Neural cell (in vitro differentiated cells): Measurements from ENCODE around the gene ZNF618. TPM values are rescaled to one million over a fixed set of nuclear protein-coding genes. Genes with fewer than 3 reads are reported as not detected.
A peak's percentile ranks its signal among the peaks of the same experiment; 100 is the strongest.

ENCODE experiments used
- H2AFZ ChIP-seq: fragments of 200-600, 300-800 bp; sonication (generic), shearing (Covaris generic); 2 replicates; pipeline ENCODE4 v1.6.0; 2014; ENCODE audit warnings: low read depth, mild to moderate bottlenecking, antibody characterized with exemption, low read length, moderate library complexity
- H3F3A ChIP-seq: fragments of 200-600 bp; shearing (Covaris generic); 2 replicates; pipeline ENCODE4 v1.6.1; 2016; ENCODE audit warnings: mild to moderate bottlenecking, moderate library complexity, mixed read lengths, antibody characterized with exemption, low read length; ENCODE audit not compliant: insufficient read depth, poor library complexity, severe bottlenecking
- H3K27ac ChIP-seq: fragments of 200-600, 300-800 bp; sonication (generic), shearing (Covaris generic); 2 replicates; pipeline ENCODE4 v1.5.1; 2014; ENCODE audit warnings: mild to moderate bottlenecking, low read length, moderate library complexity
- H3K27me3 ChIP-seq: fragments of 300-800, 200-600 bp; sonication (generic), shearing (Covaris generic); 2 replicates; pipeline ENCODE4 v1.6.0; 2014; ENCODE audit warnings: mild to moderate bottlenecking, low read depth, low read length, moderate library complexity; ENCODE audit not compliant: insufficient read depth
- H3K36me3 ChIP-seq: fragments of 300-800, 200-600 bp; sonication (generic), shearing (Covaris generic); 2 replicates; pipeline ENCODE4 v1.5.1; 2014; ENCODE audit warnings: mild to moderate bottlenecking, antibody characterized with exemption, low read length, moderate library complexity; ENCODE audit not compliant: insufficient read depth
- H3K4me2 ChIP-seq: fragments of 300-800, 200-600 bp; sonication (generic), shearing (Covaris generic); 2 replicates; pipeline ENCODE4 v1.6.0; 2014; ENCODE audit warnings: mild to moderate bottlenecking, low read length
- H3K4me3 ChIP-seq: fragments of 300-800, 200-600 bp; sonication (generic), shearing (Covaris generic); 2 replicates; pipeline ENCODE4 v1.5.1; 2014; ENCODE audit warnings: mild to moderate bottlenecking, low read length, moderate library complexity
- H3K79me2 ChIP-seq: fragments of 200-600 bp; shearing (Covaris generic); replicated peaks from 2 replicates; pipeline ENCODE4 v1.6.0; 2014; ENCODE audit warnings: mild to moderate bottlenecking, low read length, moderate library complexity; ENCODE audit not compliant: insufficient read depth
- H3K9ac ChIP-seq: fragments of 300-800, 200-600 bp; sonication (generic), shearing (Covaris generic); 2 replicates; pipeline ENCODE4 v1.6.1; 2016; ENCODE audit warnings: mild to moderate bottlenecking, low read length, mixed read lengths
- H3K9me2 ChIP-seq: fragments of 200-600 bp; shearing (Covaris generic); 2 replicates; pipeline ENCODE4 v1.6.1; 2016; ENCODE audit warnings: mild to moderate bottlenecking, low read length, mixed read lengths; ENCODE audit not compliant: insufficient read depth
- H3K9me3 ChIP-seq: fragments of 200-600, 300-800 bp; sonication (generic), shearing (Covaris generic); 2 replicates; pipeline ENCODE4 v1.6.1; 2016; ENCODE audit warnings: mild to moderate bottlenecking, mixed run types, low read length, moderate library complexity, mixed read lengths
- H4K20me1 ChIP-seq: fragments of 200-600 bp; shearing (Covaris generic); 2 replicates; pipeline ENCODE4 v1.6.1; 2016; ENCODE audit warnings: mild to moderate bottlenecking, mixed run types; ENCODE audit not compliant: insufficient read depth
- EP300 ChIP-seq: fragments of 450-650 bp; conservative IDR thresholded peaks from 2 replicates; pipeline ENCODE4 v1.6.1; 2014; ENCODE audit warnings: antibody characterized with exemption, mild to moderate bottlenecking, moderate library complexity; ENCODE audit not compliant: poor library complexity, severe bottlenecking
- EZH2 ChIP-seq: fragments of 200-600, 300-800 bp; shearing (Covaris generic), sonication (generic); IDR thresholded peaks from 2 replicates; pipeline ENCODE4 v1.6.1; 2014; ENCODE audit warnings: antibody characterized with exemption, low read length, borderline replicate concordance, mild to moderate bottlenecking; ENCODE audit not compliant: insufficient read depth, poor library complexity, severe bottlenecking
- MXI1 ChIP-seq: fragments of 450-650 bp; conservative IDR thresholded peaks from 2 replicates; pipeline ENCODE4 v1.6.1; 2014; ENCODE audit warnings: antibody characterized with exemption, mild to moderate bottlenecking; ENCODE audit not compliant: poor library complexity, severe bottlenecking
- POLR2AphosphoS5 ChIP-seq: IDR thresholded peaks from 2 replicates; pipeline ENCODE4 v1.6.1; 2012
- RAD21 ChIP-seq: fragments of 450-650 bp; conservative IDR thresholded peaks from 2 replicates; pipeline ENCODE4 v1.6.1; 2014; ENCODE audit warnings: antibody characterized with exemption, mild to moderate bottlenecking, moderate library complexity
- SMC3 ChIP-seq: fragments of 450-650 bp; conservative IDR thresholded peaks from 2 replicates; pipeline ENCODE4 v1.6.1; 2014; ENCODE audit warnings: antibody characterized with exemption, mild to moderate bottlenecking, moderate library complexity; ENCODE audit not compliant: poor library complexity
- TAF1 ChIP-seq: IDR thresholded peaks from 2 replicates; pipeline ENCODE4 v1.6.1; 2012; ENCODE audit warnings: low read depth
- polyA minus RNA-seq: library from RNA; depleted of rRNA, polyadenylated mRNA; stranded (reverse); fragments of >200 nt; gene quantifications from 2 replicates; pipeline ENCODE4 v1.2.3, GENCODE V29; 2014
- polyA plus RNA-seq: library from polyadenylated mRNA; depleted of rRNA; stranded (reverse); fragments of >200 nt; gene quantifications from 2 replicates; pipeline ENCODE4 v1.2.3, GENCODE V29; 2014
- TF ChIP-seq, protein P1 (sequence below): IDR thresholded peaks from 2 replicates; pipeline ENCODE4 v1.6.1; 2012; ENCODE audit warnings: borderline replicate concordance
- TF ChIP-seq, protein P2 (sequence below): fragments of 450-650 bp; IDR thresholded peaks from 2 replicates; pipeline ENCODE4 v1.5.1; 2014; ENCODE audit warnings: antibody characterized with exemption, mild to moderate bottlenecking, moderate library complexity; ENCODE audit not compliant: poor library complexity, severe bottlenecking

ZNF618 gene, protein sequence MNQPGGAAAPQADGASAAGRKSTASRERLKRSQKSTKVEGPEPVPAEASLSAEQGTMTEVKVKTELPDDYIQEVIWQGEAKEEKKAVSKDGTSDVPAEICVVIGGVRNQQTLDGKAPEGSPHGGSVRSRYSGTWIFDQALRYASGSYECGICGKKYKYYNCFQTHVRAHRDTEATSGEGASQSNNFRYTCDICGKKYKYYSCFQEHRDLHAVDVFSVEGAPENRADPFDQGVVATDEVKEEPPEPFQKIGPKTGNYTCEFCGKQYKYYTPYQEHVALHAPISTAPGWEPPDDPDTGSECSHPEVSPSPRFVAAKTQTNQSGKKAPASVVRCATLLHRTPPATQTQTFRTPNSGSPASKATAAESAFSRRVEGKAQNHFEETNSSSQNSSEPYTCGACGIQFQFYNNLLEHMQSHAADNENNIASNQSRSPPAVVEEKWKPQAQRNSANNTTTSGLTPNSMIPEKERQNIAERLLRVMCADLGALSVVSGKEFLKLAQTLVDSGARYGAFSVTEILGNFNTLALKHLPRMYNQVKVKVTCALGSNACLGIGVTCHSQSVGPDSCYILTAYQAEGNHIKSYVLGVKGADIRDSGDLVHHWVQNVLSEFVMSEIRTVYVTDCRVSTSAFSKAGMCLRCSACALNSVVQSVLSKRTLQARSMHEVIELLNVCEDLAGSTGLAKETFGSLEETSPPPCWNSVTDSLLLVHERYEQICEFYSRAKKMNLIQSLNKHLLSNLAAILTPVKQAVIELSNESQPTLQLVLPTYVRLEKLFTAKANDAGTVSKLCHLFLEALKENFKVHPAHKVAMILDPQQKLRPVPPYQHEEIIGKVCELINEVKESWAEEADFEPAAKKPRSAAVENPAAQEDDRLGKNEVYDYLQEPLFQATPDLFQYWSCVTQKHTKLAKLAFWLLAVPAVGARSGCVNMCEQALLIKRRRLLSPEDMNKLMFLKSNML
- 7.1 and 10.3 TPM in 2 replicates for polyA plus RNA-seq
- 43.6 and 54.3 TPM in 2 replicates for polyA minus RNA-seq

DNA sequence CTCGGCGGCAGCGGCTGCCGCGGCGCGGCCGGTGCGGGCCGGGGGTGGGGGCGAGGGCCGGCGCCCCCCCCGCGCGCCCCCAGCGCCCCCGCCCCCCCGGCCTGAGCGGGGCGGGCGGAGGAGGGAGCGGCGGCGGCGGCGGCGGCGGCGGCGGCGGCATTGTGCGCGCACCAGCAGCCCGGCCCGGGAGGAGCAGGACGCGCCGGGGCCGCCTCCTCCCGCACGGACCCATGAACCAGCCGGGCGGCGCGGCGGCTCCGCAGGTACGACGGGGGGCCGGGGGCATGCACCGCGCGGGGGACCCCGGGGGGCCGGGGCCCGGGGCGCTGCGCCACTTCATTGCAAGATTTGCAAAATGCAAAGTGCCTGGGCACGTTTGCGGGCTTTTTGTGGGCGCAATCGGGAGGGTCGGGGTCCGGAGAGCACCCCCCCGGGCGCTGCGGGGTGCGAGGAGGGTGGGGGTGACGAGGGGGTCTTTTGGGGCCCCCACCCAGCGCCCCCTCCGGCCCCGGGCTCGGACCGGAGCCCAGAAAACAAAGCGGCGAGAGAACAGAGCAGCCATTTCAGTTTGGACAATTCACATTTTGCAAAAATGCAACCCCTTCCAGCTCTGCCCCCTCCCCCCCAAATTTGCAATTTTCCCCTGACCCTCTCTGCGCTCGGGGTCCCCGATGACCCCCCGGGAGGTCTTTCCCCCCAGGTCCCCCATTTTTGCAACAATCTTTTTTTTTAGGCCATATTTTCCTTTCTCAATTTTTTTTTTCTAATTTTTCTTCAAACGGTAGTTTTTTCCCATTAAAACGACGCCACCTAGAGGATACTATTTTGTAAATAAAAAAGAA lies at the start of gene ZNF618:
ZNF618 (plus strand) TSS at position 159 of the 842 bp plus-strand sequence; CDS start at position 231, 72 bp downstream.
- Histone ChIP-seq H3K9me2 (no peaks in the 10 kb centered on the region), H3K4me2 (peak within 1 kb of the TSS; percentile 81), H3K4me3 (peak within 1 kb of the TSS; percentile 82), H2AFZ (peak within 1 kb of the TSS; percentile 83), H3K79me2 (peaks cover 49% of the 10 kb centered on the region), H3K36me3 (no peaks in the 10 kb centered on the region), H3K9ac (peak within 1 kb of the TSS; percentile 90), H3F3A (peaks cover 4% of the 10 kb centered on the region), H3K27ac (peak within 1 kb of the TSS; percentile 73), H3K27me3 (no peaks in the 10 kb centered on the region), H4K20me1 (no peaks in the 10 kb centered on the region), H3K9me3 (no peaks in the 10 kb centered on the region)
- TF ChIP-seq, protein P1, sequence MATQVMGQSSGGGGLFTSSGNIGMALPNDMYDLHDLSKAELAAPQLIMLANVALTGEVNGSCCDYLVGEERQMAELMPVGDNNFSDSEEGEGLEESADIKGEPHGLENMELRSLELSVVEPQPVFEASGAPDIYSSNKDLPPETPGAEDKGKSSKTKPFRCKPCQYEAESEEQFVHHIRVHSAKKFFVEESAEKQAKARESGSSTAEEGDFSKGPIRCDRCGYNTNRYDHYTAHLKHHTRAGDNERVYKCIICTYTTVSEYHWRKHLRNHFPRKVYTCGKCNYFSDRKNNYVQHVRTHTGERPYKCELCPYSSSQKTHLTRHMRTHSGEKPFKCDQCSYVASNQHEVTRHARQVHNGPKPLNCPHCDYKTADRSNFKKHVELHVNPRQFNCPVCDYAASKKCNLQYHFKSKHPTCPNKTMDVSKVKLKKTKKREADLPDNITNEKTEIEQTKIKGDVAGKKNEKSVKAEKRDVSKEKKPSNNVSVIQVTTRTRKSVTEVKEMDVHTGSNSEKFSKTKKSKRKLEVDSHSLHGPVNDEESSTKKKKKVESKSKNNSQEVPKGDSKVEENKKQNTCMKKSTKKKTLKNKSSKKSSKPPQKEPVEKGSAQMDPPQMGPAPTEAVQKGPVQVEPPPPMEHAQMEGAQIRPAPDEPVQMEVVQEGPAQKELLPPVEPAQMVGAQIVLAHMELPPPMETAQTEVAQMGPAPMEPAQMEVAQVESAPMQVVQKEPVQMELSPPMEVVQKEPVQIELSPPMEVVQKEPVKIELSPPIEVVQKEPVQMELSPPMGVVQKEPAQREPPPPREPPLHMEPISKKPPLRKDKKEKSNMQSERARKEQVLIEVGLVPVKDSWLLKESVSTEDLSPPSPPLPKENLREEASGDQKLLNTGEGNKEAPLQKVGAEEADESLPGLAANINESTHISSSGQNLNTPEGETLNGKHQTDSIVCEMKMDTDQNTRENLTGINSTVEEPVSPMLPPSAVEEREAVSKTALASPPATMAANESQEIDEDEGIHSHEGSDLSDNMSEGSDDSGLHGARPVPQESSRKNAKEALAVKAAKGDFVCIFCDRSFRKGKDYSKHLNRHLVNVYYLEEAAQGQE = peak; percentile 32
- TF ChIP-seq EP300 (no peak), TAF1 (no peak), SMC3 (no peak), MXI1 (no peak), RAD21 (no peak), POLR2AphosphoS5 (peak; percentile 17), EZH2 (no peak)
- TF ChIP-seq, protein P2, sequence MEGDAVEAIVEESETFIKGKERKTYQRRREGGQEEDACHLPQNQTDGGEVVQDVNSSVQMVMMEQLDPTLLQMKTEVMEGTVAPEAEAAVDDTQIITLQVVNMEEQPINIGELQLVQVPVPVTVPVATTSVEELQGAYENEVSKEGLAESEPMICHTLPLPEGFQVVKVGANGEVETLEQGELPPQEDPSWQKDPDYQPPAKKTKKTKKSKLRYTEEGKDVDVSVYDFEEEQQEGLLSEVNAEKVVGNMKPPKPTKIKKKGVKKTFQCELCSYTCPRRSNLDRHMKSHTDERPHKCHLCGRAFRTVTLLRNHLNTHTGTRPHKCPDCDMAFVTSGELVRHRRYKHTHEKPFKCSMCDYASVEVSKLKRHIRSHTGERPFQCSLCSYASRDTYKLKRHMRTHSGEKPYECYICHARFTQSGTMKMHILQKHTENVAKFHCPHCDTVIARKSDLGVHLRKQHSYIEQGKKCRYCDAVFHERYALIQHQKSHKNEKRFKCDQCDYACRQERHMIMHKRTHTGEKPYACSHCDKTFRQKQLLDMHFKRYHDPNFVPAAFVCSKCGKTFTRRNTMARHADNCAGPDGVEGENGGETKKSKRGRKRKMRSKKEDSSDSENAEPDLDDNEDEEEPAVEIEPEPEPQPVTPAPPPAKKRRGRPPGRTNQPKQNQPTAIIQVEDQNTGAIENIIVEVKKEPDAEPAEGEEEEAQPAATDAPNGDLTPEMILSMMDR = peak; percentile 62

DNA sequence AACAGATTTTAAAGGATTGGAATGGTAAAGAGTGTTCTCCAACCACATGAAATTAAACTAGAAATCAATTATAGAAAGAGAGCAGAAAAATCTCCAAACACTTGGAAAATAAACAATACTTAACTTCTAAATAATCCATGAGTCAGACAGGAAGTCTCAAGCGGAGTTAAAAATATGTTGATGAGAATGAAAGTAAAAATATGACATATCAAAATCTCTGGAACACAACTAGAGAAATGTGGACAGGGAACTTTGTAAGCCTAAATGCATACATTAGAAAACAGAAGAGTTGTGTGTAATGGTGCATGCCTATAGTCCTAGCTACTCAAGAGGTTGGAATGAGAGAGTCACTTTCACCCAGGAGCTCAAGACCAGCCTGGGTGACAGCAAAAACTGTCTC lies 47.9 kb upstream of the ZNF618 start:
- no peaks in the 10 kb centered on the region for H3K36me3 ChIP-seq
- H3K27me3 ChIP-seq = no peaks in the 10 kb centered on the region
- no peak overlapping the region for H3K9ac ChIP-seq
- H3K79me2 ChIP-seq = no peaks in the 10 kb centered on the region
- no peak overlapping the region for H3K27ac ChIP-seq
- H3K4me2 ChIP-seq = no peak overlapping the region
- no peak overlapping the region for H2AFZ ChIP-seq
- H3K9me2 ChIP-seq = no peaks in the 10 kb centered on the region
- no peaks in the 10 kb centered on the region for H3F3A ChIP-seq
- H3K9me3 ChIP-seq = no peaks in the 10 kb centered on the region
- TF ChIP-seq POLR2AphosphoS5 (no peak), MXI1 (no peak), SMC3 (no peak), EZH2 (no peak), TAF1 (no peak), RAD21 (no peak)
- TF ChIP-seq, protein P1 = no peak
- TF ChIP-seq, protein P2 = no peak
- no peak overlapping the region for H3K4me3 ChIP-seq
- H4K20me1 ChIP-seq = no peaks in the 10 kb centered on the region
